Lower lobe of right lung (tissue), 2 donors: Measurements from ENCODE around the gene SMIM23. TPM values are rescaled to one million over a fixed set of nuclear protein-coding genes. Genes with fewer than 3 reads are reported as not detected.
"Not testable (repeated sequence)": the region's sequence is repeated elsewhere in the genome, so short reads cannot be mapped to it uniquely, and the experiment has no call there.

Source experiments
- ATAC-seq, 2 donors: fragments of 200-7000 bp; cut with Tn5 transposase; one replicate each; pipeline ENCODE4 v1.9.1; 2020 to 2022; ENCODE audit warnings: mild to moderate bottlenecking in 2 of 2, moderate library complexity in 2 of 2
- DNase-seq: peaks from one replicate; pipeline ENCODE4 v3.0.0-alpha.2; 2020
- H3K27ac ChIP-seq: fragments of 200-600 bp; one replicate; pipeline ENCODE4 v1.8.0; 2022
- H3K27me3 ChIP-seq: fragments of 200-600 bp; one replicate; pipeline ENCODE4 v1.8.0; 2022; ENCODE audit warnings: low read depth
- H3K36me3 ChIP-seq: fragments of 200-600 bp; one replicate; pipeline ENCODE4 v1.8.0; 2022; ENCODE audit warnings: mild to moderate bottlenecking
- H3K4me1 ChIP-seq: fragments of 200-600 bp; one replicate; pipeline ENCODE4 v1.8.0; 2022
- H3K4me3 ChIP-seq: fragments of 200-600 bp; one replicate; pipeline ENCODE4 v1.8.0; 2022; ENCODE audit warnings: mild to moderate bottlenecking
- H3K9me3 ChIP-seq: fragments of 200-600 bp; one replicate; pipeline ENCODE4 v1.8.0; 2022
- intact Hi-C: fragments of 100-400 bp; cut with DNase I; formaldehyde crosslinking; loops from one replicate; pipeline ENCODE4 v1.11.0; 2022
- total RNA-seq: library from RNA; stranded (reverse); fragmentation: NEBNext Ultra II Directional; extraction: Animal tissue kit (Norgen Biotek cat#: 25700); gene quantifications from one replicate; pipeline ENCODE4 v1.2.1, GENCODE V29; 2021
- TF ChIP-seq, protein P1 (sequence below): fragments of 200-600 bp; IDR thresholded peaks from one replicate; pipeline ENCODE4 v1.8.0; 2022; ENCODE audit warnings: antibody characterized with exemption, mild to moderate bottlenecking
- donor health status: DM: no; HTN: yes; CAD: no; lungs with severe emphysema.

Gene SMIM23
- total RNA-seq, 1 donor from 2014 or later: not detected

DNA sequence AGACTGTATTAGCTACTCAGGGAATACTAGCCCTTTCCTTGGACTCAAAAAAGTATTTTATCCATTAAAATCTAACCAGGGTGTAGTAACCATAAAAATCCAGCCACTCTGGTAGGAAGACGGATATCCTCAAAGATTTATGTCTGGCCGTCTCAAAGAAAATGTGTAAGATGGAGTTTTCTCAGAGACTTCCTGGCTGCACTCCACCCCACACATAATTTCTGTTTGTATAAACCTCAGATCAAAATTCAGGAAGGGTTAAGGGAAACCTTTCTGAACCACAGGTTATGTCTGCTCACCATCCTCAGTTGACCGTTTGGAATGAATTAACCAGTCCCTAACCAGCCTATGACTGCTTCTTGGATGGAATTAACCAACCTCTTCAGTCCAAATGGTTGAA, 13.8 kb upstream of the SMIM23 start:
- H3K9me3 ChIP-seq: peaks cover 11% of the 10 kb centered on the region
- no peak overlapping the region for H3K27ac ChIP-seq
- intact Hi-C loops: no loop called here
- no peaks in the 10 kb centered on the region for H3K4me1 ChIP-seq
- no peak for ATAC-seq
- H3K27me3 ChIP-seq: no peaks in the 10 kb centered on the region
- no peak overlapping the region for H3K4me3 ChIP-seq
- no peak for DNase-seq
- TF ChIP-seq, protein P1, sequence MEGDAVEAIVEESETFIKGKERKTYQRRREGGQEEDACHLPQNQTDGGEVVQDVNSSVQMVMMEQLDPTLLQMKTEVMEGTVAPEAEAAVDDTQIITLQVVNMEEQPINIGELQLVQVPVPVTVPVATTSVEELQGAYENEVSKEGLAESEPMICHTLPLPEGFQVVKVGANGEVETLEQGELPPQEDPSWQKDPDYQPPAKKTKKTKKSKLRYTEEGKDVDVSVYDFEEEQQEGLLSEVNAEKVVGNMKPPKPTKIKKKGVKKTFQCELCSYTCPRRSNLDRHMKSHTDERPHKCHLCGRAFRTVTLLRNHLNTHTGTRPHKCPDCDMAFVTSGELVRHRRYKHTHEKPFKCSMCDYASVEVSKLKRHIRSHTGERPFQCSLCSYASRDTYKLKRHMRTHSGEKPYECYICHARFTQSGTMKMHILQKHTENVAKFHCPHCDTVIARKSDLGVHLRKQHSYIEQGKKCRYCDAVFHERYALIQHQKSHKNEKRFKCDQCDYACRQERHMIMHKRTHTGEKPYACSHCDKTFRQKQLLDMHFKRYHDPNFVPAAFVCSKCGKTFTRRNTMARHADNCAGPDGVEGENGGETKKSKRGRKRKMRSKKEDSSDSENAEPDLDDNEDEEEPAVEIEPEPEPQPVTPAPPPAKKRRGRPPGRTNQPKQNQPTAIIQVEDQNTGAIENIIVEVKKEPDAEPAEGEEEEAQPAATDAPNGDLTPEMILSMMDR: no peak
- no peaks in the 10 kb centered on the region for H3K36me3 ChIP-seq

DNA sequence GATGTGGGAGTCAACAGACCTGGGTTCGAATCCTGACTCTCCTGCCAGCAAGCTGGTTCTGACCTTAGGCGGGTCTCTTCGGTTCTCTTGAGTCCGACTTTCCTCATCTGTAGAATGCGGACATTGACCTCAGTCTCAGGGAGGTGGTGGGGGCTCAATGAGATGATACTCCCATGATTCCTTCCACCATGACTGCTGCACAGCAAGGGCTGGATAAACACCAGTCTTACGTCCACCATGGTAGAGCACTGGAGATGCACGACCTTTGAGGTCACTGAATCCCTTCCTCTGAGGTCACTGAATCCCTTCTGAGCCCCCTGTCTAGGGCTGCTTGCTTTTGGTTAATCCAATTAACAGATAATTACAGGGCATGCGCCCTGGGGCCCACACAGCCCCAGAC, 12.5 kb upstream of the SMIM23 start:
- TF ChIP-seq, protein P1: no peak
- Histone ChIP-seq H3K4me3 (no peak overlapping the region), H3K36me3 (no peaks in the 10 kb centered on the region), H3K4me1 (no peaks in the 10 kb centered on the region), H3K9me3 (no peaks in the 10 kb centered on the region), H3K27me3 (no peaks in the 10 kb centered on the region), H3K27ac (no peak overlapping the region)
- ATAC-seq (no peak), DNase-seq (no peak)
- intact Hi-C loops: no loop called here

DNA sequence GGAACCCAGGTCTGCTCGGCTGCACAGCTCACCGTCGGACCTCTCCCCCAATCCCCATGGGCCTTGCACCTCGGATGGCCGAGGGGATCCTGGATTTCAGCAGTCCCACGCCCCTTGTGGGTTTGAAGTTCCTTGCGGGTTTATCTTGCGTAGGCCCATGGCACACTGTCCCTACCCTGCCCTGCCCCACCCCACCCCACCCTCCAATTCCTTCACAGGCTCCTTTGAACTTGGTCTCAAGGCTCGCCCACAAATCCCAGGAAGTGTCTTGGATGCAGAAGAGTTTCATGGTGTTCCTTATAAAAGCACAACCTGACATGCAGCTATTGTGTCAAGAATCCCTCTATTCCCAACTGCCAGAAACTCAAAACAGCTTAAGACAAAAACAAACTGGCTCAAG, 11.2 kb upstream of the SMIM23 start:
- Histone ChIP-seq H3K4me1 (no peaks in the 10 kb centered on the region), H3K9me3 (no peaks in the 10 kb centered on the region), H3K4me3 (no peak overlapping the region), H3K36me3 (no peaks in the 10 kb centered on the region), H3K27me3 (no peaks in the 10 kb centered on the region), H3K27ac (no peak overlapping the region)
- ATAC-seq (no peak), DNase-seq (no peak)
- intact Hi-C loops: no loop called here
- TF ChIP-seq, protein P1: no peak

DNA sequence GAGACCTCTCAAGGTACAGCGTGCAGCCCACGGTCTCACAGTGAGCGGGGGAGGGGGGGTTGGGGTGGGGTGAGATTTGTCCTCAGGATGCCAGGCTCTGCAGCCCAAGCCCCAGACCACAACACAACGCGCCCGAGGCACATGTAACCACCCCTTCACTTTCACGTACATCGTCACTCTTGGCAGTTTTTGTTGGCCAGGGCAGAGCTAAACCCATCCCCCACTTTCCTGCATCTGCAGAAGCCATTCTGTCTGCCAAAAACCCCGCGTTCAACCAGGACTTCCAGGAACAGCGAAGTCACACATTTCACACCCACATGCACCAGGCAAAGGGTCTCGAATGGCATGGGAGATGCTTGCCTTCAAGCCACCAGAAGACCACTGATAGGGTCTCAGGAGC, 9.4 kb upstream of the SMIM23 start:
- Histone ChIP-seq H3K27me3 (no peaks in the 10 kb centered on the region), H3K27ac (no peak overlapping the region), H3K36me3 (no peaks in the 10 kb centered on the region), H3K9me3 (no peaks in the 10 kb centered on the region), H3K4me1 (no peaks in the 10 kb centered on the region), H3K4me3 (no peak overlapping the region)
- ATAC-seq: no peak
- TF ChIP-seq, protein P1: no peak
- no peak for DNase-seq
- intact Hi-C loops: no loop called here

DNA sequence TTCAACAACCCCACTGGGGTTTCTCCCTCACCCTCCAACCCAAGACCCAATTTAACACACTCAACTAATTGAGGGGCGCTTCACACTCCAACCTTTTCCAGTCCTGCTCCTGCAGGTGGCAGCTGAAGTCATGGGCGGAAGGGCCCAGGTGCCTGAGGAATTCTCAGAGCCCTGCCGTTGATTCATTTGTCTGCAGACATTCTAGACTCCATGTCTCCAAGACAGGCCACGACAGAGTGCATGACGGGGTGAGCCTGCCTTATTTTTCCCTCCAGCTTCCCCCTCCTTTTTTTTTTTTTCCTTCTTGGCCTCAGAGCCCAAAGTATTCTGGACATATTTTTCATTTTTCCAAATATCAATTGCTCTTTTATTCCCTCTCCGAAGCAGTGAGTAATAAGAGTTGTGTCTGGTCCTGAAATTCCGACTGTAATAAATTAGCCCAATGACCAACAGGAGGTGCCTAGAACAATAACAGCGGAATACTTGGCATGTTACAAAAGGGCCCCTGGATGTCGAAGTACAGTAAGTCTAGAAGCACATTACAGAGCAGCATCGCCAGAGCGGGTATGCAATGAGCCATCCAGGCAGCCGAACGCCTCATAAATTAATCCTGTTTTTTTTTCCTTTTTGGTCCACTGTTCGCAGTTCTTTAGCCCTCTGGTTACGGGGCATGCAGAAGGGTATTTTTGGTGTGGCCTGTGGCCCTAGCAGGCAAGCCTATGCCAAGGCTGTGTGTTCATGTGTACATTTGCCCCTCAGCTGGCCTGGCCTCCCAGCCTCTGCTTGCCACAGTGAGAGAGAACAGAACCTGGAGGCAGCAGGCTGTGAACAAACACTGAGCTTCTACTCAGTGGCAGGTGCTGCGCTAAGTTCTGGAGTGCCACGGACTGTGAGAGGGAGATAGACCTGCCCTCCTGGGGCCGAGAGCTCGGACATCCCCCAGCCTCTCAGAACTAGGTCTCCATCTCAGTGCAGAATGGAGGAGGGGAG, 8.6 kb upstream of the SMIM23 start:
- Histone ChIP-seq H3K36me3 (no peaks in the 10 kb centered on the region), H3K9me3 (no peaks in the 10 kb centered on the region), H3K4me3 (no peak overlapping the region), H3K27ac (no peak overlapping the region), H3K4me1 (no peaks in the 10 kb centered on the region), H3K27me3 (no peaks in the 10 kb centered on the region)
- ATAC-seq: no peak
- TF ChIP-seq, protein P1: no peak
- no peak for DNase-seq
- intact Hi-C loops: no loop called here

DNA sequence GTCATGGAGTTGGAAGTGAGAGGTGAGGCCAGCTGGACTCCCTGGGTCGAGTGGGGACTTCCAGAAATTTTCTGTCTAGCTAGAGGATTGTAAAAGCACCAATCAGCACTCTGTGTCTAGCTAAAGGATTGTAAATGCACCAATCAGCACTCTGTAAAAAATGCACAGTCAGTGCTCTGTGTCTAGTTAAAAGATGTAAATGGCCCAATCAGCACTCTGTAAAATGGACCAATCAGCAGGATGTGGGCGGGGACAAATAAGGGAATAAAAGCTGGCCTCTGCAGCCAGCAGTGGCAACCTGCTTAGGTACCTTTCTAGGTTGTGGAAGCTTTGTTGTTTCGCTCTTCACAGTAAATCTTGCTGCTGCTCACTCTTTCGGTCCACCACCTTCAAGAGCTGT, 3.9 kb upstream of the SMIM23 start:
- H3K9me3 ChIP-seq, ATAC-seq, H3K27ac ChIP-seq, H3K4me1 ChIP-seq, H3K27me3 ChIP-seq, intact Hi-C loops, H3K4me3 ChIP-seq, DNase-seq, H3K36me3 ChIP-seq: not testable (repeated sequence)
